ENCODE results near the gene SLC38A8.

Gene SLC38A8

DNA sequence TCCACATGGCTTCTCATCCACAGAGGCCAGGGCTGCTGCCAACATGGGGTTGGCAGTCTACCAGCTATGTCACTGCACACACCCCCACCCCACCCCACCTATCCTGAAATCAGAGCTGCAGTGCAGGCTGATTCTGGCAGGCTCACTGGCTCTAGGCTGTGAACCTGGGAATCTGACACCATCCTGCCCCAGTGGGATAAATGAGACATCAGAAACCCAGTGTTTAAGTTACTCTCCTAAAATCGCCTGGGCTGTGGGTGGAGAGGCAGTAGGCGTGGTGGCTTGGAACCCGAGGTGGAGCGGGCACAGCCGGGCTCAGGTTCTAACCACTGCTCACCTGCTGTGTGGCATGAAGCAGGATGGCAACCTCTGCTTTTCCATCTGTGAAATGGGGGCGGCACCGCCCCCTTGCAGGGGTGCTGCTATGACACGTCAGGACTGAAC lies 5.6 kb downstream of the SLC38A8 start:
- TF ChIP-seq CTCF (IDR thresholded peaks at IDR 0.05) (no peak), ZFX (IDR thresholded peaks at IDR 0.05; ENCODE audit: borderline replicate concordance) (no peak)
- H3K27ac ChIP-seq, result no peak overlapping the region

GRCh38 chr16:84036131-84036530 lies 6.5 kb downstream of the SLC38A8 start:
- TF ChIP-seq CTCF (IDR thresholded peaks at IDR 0.05) (no peak), ZFX (IDR thresholded peaks at IDR 0.05; ENCODE audit: borderline replicate concordance) (no peak)
- H3K27ac ChIP-seq, result no peak overlapping the region

- no peak overlapping the region for H3K27ac ChIP-seq
- TF ChIP-seq ZFX (IDR thresholded peaks at IDR 0.05; ENCODE audit: borderline replicate concordance) (no peak), CTCF (IDR thresholded peaks at IDR 0.05) (no peak)
Observed at GRCh38 chr16:84034516-84034915, 8.1 kb downstream of the SLC38A8 start.

DNA sequence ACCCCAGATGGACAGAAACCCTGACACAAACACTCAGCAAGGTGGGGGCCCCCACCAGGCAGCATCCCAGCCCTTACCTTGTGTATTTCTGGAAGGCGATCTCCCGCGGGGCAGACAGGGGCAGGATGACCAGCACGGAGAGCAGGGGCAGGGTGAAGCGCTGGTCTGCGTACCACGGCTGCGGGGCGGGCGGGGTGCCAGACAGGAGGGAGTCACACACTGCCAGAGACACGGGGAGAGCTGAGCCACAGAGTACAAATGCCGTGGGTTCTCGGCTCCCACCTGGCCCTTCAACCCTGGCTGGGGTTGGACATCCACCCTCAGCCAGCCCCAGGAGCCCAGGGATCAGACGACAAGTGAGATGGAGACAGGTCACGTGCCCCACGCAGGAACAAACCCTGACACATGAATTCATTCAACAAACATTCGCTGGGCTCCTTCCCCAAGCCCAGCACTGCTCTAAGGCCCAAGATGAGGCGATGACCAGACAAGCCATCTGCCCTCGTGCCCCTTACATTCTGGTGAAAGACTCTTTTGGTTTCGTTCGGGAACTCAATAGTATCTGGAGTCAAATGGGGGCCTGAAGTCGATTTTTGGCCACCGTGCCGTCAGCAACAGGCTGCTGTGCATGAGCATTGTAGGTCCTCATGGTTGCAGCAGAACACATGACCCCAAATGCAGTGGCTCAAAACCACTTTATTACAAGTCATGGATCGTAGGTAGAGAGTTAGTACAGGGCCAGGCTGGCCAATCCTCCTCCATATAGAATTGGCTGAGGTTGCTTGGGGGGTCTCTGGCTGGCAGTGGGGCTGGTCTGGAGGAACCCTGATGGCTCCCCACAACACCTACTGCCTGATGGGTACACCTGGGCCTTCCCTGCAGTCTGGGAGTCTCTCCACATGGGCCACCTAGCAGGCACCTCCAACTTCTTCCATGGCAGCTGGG lies 9.1 kb downstream of the SLC38A8 start:
- no peak overlapping the region for H3K27ac ChIP-seq
- TF ChIP-seq CTCF (IDR thresholded peaks at IDR 0.05), result no peak
- no peak for TF ChIP-seq ZFX (IDR thresholded peaks at IDR 0.05; ENCODE audit: borderline replicate concordance)

- no peak overlapping the region for H3K27ac ChIP-seq
- no peak for TF ChIP-seq ZFX (IDR thresholded peaks at IDR 0.05; ENCODE audit: borderline replicate concordance)
- no peak for TF ChIP-seq CTCF (IDR thresholded peaks at IDR 0.05)
Observed at GRCh38 chr16:84032458-84033178, 10.0 kb downstream of the SLC38A8 start.

DNA sequence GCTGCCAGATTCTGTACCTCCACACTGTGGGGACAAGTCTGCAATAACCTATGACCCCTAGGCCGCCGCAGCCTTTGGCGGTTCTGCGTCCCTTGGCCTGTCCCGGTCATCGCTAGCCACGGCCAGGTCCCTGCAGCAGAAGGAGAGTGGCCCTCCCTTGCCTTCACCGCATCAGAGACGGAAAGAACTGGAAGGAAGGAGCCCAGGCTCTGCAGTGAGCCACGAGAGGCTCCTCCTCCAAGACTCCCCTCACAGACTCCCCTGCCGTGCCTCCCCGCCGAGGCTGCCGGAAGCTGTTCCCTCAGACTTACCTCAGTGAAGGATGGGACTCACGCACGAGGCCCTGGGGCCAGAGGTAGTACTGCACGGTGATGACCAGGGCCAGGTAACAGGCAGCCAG lies 11.0 kb downstream of the SLC38A8 start:
- no peak overlapping the region for H3K27ac ChIP-seq
- TF ChIP-seq CTCF (IDR thresholded peaks at IDR 0.05) (no peak), ZFX (IDR thresholded peaks at IDR 0.05; ENCODE audit: borderline replicate concordance) (no peak)
